Naive B cell (primary cell): ENCODE data around the gene UBQLN1. TPM values are rescaled to one million over a fixed set of nuclear protein-coding genes. Genes with fewer than 3 reads are reported as not detected.
A peak's percentile ranks its signal among the peaks of the same experiment; 100 is the strongest.

Experiments used
- ATAC-seq, 2 donors: fragments of 150-1000 bp; cut with Tn5 transposase; 2 replicates each; pipeline ENCODE4 v1.10.0; 2021; ENCODE audit warnings: low read depth in 2 of 2, mild to moderate bottlenecking in 2 of 2, moderate library complexity in 2 of 2
- DNase-seq: peaks from one replicate; pipeline ENCODE4 v3.0.0; 2022
- H3K27ac Mint-ChIP-seq, 6 donors: one replicate each; pipeline ENCODE4 v1.8.0; 2020 to 2022; ENCODE audit warnings: mild to moderate bottlenecking in 6 of 6, mixed read lengths in 6 of 6, moderate library complexity in 5 of 6, inconsistent platforms in 2 of 6
- H3K27me3 Mint-ChIP-seq, 3 donors: one replicate each; pipeline ENCODE4 v1.8.0; 2021 to 2022; ENCODE audit warnings: mixed read lengths in 3 of 3, mild to moderate bottlenecking in 1 of 3
- H3K36me3 Mint-ChIP-seq, 2 donors: one replicate each; pipeline ENCODE4 v1.8.0; 2020 to 2022; ENCODE audit warnings: mixed read lengths in 2 of 2, inconsistent platforms in 1 of 2, mild to moderate bottlenecking in 1 of 2
- H3K4me1 Mint-ChIP-seq, 3 donors: one replicate each; pipeline ENCODE4 v1.8.0; 2020 to 2022; ENCODE audit warnings: mixed read lengths in 3 of 3, inconsistent platforms in 1 of 3, mild to moderate bottlenecking in 1 of 3, moderate library complexity in 1 of 3
- H3K4me3 Mint-ChIP-seq, 8 donors: one replicate each; pipeline ENCODE4 v1.8.0; 2020 to 2022; ENCODE audit warnings: mild to moderate bottlenecking in 8 of 8, mixed read lengths in 8 of 8, moderate library complexity in 8 of 8, inconsistent platforms in 2 of 8
- H3K9me3 Mint-ChIP-seq, 7 donors: one replicate each; pipeline ENCODE4 v1.8.0; 2020 to 2022; ENCODE audit warnings: mixed read lengths in 7 of 7, mild to moderate bottlenecking in 5 of 7, inconsistent platforms in 2 of 7, moderate library complexity in 1 of 7
- polyA plus RNA-seq, 6 donors: library from polyadenylated mRNA; unstranded; fragments of 300-500 nt; fragmentation: Illumina TruSeq; gene quantifications; one replicate each; pipeline ENCODE4 v1.2.3, GENCODE V29; 2021; ENCODE audit warnings: low read depth in 6 of 6

The UBQLN1 gene
- polyA plus RNA-seq, 6 donors from 2014 or later = 63.4 to 82.8 (median 70.2) TPM

DNA sequence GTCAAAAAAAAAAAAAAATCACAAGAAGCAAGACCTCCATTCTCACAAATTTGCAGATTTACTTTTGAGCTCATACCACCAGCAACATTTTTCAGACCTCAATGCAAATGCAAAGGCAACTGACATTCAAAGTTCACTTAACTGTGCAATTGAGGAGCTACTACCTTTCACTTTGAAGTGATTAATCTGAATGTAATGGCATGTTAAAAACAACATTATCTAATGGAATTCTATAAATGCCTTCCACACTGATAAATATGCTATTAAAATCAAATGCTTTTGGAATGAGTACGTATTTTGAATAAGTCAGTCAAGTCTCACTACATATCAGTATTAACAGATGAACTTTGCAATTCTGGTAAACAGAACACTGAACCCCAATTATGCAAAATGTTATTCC is 32.3 kb downstream of the UBQLN1 start:
- peaks cover 0 to 4% (median 0%) of the 10 kb centered on the region in 3 donors for H3K4me1 Mint-ChIP-seq
- H3K4me3 Mint-ChIP-seq = no peak overlapping the region
- ATAC-seq (no peak), DNase-seq (no peak)
- H3K27me3 Mint-ChIP-seq = no peaks in the 10 kb centered on the region
- H3K9me3 Mint-ChIP-seq = no peaks in the 10 kb centered on the region
- H3K36me3 Mint-ChIP-seq = peaks cover 18 to 20% of the 10 kb centered on the region in 2 donors
- H3K27ac Mint-ChIP-seq = peak overlapping the region in 1 of 6 donors; percentile 81

DNA sequence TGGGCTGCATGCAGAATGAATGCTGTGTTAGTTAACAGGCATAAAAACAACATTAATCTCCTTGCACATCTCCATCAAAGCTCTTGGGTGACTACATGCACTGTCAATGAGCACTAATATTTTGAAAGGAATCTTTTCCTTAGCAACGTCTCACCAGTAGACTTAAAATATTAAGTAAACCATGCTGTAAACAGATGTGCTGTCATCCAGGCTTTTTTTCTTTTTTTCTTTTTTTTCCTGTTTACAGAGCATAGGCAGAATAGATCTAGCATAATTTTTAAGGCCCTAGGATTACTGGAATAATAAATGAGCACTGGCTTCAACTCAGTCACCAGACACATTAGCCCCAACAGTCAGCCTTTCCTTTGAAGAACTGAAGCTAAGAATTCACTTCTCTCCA is 36.3 kb downstream of the UBQLN1 start:
- ATAC-seq (no peak), DNase-seq (no peak)
- Mint-ChIP-seq H3K9me3 (no peaks in the 10 kb centered on the region), H3K27ac (no peak overlapping the region), H3K4me3 (no peak overlapping the region), H3K4me1 (peaks cover 5 to 11% (median 7%) of the 10 kb centered on the region in 3 donors), H3K36me3 (peaks cover 9 to 13% of the 10 kb centered on the region in 2 donors), H3K27me3 (no peaks in the 10 kb centered on the region)

DNA sequence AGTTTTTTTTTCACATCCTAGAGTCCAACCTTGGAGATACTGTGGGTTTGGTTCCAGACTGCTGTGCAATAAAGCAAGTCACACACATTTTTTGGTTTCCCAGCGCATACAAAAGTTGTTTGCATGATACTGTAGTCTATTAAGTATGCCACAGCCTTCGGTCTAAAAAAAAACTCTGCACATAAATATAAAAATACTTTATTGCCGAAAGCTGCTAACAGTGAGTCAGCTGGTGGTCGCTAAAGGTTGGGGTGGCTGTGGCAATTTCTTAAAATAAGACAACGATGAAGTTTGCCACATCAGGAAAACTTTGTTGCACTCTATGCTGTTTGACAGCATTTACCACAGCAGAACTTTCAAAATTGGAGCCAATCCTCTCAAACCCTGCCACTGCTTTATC is 37.4 kb downstream of the UBQLN1 start:
- Mint-ChIP-seq H3K4me3 (no peak overlapping the region), H3K36me3 (peaks cover 14 to 17% of the 10 kb centered on the region in 2 donors)
- no peak for ATAC-seq

DNA sequence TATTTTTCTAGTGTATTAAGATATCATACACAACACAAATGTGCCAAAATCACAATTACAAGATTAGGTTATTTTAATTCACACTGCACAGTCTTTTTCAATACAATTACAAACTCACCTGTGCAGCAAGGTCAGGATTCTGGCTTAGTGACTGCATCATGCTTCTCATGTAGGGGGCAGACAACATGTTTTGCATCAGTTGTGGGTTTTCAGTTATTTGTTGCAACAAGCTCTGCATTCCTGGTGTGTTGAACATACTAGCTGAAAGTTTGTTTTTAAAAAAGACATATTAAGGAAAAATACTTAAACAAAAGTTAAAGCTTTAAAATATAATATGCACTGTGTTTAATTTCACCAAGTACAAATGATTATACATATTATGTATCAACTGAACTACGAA is 38.7 kb downstream of the UBQLN1 start:
- Mint-ChIP-seq H3K4me3 (no peak overlapping the region), H3K27me3 (no peaks in the 10 kb centered on the region), H3K4me1 (peaks cover 18 to 26% (median 21%) of the 10 kb centered on the region in 3 donors), H3K36me3 (peaks cover 17 to 21% of the 10 kb centered on the region in 2 donors), H3K27ac (no peak overlapping the region), H3K9me3 (no peaks in the 10 kb centered on the region)
- DNase-seq = no peak
- ATAC-seq = no peak

More for the DNA sequence above, 37.4 kb downstream of the UBQLN1 start:
- no peak for DNase-seq
- Mint-ChIP-seq H3K27me3 (no peaks in the 10 kb centered on the region), H3K9me3 (no peaks in the 10 kb centered on the region), H3K4me1 (peaks cover 15 to 21% (median 18%) of the 10 kb centered on the region in 3 donors), H3K27ac (no peak overlapping the region)

DNA sequence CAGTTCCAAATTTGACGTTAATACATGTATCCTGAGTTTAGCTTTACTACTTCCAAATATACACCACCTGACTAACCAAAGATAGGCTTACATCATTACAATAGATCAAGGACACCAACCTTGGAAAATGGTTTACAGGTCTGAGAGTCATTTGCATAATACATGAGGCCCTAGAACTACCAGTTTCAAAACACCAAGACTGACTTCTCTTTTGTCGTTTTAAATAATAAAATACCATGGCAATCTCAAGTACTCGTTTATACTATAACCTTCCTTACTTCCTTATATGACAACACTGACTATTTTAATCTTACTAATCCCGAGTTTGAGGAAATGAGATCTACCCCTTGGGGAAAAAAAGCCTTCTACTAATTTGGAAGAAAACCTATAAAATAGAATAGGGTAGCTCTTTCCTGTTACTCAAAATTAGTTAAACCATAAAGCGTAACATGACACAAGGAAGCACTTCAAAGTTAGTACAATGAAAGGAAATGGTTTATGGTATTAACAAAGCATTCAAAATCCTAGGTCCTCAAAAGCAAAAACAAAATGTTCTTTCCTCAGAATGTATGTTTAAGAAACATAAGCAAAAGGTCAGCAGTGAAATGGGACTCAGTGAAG is 42.1 kb downstream of the UBQLN1 start:
- ATAC-seq = peak; percentile 68 to 82
- DNase-seq = no peak
- peak overlapping the region in 2 of 8 donors; percentile 13 to 37 for H3K4me3 Mint-ChIP-seq

DNA sequence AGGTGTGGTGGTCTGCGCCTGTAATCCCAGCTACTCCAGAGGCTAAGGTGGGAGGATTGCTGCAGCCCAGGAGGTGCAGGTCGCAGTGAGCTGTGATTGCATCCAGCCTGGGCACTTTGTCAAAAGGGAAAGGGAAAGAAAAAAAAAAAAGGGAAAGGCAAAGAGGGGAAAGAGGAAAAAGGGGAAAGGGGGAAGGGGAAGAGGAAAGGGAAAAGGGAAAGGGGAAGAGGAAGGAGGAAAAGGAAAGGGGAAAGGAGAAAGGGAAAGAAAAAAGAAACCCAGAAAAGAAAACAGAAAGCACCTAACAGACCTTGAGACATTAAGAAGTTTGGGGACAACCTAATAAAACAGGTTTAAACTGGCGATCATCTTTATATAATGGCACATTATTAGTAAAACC is 44.8 kb downstream of the UBQLN1 start:
- no peaks in the 10 kb centered on the region for H3K27me3 Mint-ChIP-seq
- H3K9me3 Mint-ChIP-seq = no peaks in the 10 kb centered on the region
- ATAC-seq = no peak
- peaks cover 18 to 22% (median 21%) of the 10 kb centered on the region in 3 donors for H3K4me1 Mint-ChIP-seq
- no peak for DNase-seq
- H3K36me3 Mint-ChIP-seq = peaks cover 7 to 28% of the 10 kb centered on the region in 2 donors
- no peak overlapping the region for H3K4me3 Mint-ChIP-seq
- peak overlapping the region in 2 of 6 donors; percentile 38 to 80 for H3K27ac Mint-ChIP-seq

More for the DNA sequence above, 42.1 kb downstream of the UBQLN1 start:
- H3K9me3 Mint-ChIP-seq = no peaks in the 10 kb centered on the region
- peak overlapping the region in 5 of 6 donors; percentile 50 to 95 (median 82) for H3K27ac Mint-ChIP-seq
- peaks cover 18 to 22% (median 21%) of the 10 kb centered on the region in 3 donors for H3K4me1 Mint-ChIP-seq
- no peaks in the 10 kb centered on the region for H3K27me3 Mint-ChIP-seq
- H3K36me3 Mint-ChIP-seq = peaks cover 7 to 28% of the 10 kb centered on the region in 2 donors

DNA sequence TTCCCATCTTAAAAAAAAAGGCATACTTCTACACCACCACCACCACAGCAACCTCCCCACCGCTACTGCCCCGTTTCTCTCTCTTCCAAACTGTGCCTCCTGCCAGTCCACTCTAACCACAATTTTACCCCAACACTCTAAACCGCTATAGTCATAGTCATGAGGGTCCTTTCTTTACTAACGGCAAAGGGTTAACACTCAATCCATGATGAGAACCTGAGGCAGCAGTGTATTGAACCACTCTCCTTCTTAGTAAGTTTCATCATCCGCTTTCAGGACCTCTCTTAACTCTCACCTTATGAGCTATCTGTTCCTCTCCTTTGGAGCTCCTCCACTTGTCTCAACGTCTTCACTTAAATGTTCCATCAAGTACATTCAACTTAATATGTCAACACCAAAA is 50.8 kb downstream of the UBQLN1 start:
- Mint-ChIP-seq H3K4me3 (no peak overlapping the region), H3K4me1 (no peaks in the 10 kb centered on the region), H3K36me3 (peaks cover 9 to 39% of the 10 kb centered on the region in 2 donors), H3K9me3 (no peaks in the 10 kb centered on the region), H3K27ac (no peak overlapping the region), H3K27me3 (no peaks in the 10 kb centered on the region)
- no peak for DNase-seq
- ATAC-seq = no peak

DNA sequence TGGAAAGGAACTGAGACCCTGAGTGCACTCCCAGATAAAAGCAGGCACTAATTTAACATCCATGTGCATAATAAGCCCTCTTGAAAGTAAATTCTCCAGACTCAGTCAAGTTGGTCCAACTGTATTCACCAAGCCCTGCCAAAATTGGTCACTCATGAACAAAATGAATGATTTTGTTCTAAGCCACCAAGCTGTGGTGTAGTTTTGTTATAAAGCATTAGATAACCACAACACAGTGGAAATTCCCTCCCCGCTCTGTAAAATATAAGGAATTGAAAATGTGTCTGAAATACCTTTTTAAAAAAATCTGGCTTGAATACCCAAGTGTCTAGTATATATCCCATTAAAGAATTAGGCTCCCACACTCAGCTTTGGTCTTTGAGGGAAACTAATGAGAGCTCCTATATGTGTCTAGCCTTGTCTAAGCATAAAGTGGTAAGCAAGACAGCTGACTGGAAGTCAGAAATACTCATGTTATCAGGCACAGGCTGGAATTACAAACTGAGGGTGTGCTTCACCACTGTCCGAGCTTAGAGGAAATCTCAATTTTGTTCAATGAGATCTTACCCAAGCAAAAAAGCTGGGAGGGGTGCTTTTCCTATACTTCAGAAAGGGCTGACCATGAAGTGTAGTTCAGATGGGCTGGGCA is 51.6 kb downstream of the UBQLN1 start:
- no peaks in the 10 kb centered on the region for H3K4me1 Mint-ChIP-seq
- ATAC-seq (no peak), DNase-seq (no peak)
- H3K27me3 Mint-ChIP-seq = no peaks in the 10 kb centered on the region
- H3K9me3 Mint-ChIP-seq = no peaks in the 10 kb centered on the region
- no peak overlapping the region for H3K4me3 Mint-ChIP-seq
- H3K27ac Mint-ChIP-seq = peak overlapping the region in 2 of 6 donors; percentile 44 to 55
- peaks cover 9 to 36% of the 10 kb centered on the region in 2 donors for H3K36me3 Mint-ChIP-seq

DNA sequence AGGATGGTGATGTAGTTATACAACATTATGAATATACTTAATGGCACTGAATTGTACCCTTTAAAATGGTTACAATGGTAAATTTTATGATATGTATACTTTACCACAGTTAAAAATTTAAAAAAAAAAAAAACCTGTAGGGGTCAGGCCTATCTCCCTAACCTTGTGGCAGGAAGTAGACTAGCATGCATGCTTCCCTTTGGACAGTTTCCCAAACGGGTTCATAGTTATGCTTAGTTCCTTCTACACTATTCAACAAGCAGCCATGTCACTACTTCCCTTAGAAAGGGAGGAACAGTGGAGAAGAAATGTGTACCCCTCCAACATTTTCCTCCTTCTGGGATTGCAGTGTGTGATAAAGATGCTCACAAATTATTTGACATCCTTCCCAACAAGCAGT is 52.3 kb downstream of the UBQLN1 start:
- no peaks in the 10 kb centered on the region for H3K4me1 Mint-ChIP-seq
- ATAC-seq (no peak), DNase-seq (no peak)
- H3K9me3 Mint-ChIP-seq = no peaks in the 10 kb centered on the region
- H3K27me3 Mint-ChIP-seq = no peaks in the 10 kb centered on the region
- peak overlapping the region in 1 of 6 donors; percentile 55 for H3K27ac Mint-ChIP-seq
- peaks cover 9 to 34% of the 10 kb centered on the region in 2 donors for H3K36me3 Mint-ChIP-seq
- H3K4me3 Mint-ChIP-seq = no peak overlapping the region

DNA sequence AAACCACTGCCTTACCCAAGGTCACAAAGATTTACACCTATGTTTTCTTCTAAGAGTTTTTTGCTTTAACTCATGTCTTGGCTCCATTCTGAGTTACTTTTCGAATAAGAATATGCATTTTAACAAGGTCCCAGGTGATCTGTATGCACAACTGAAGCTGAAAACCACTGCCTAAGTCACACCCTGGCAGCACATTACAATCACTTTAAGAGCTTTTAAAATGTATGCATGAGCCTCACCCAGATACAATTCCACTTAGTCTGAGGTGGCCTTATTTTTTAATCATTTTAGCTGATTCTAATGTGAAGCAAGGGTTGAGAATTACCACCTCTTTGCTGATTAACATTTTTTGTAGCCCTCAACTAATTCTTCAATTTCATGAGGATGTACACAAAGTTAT is 55.3 kb downstream of the UBQLN1 start:
- Mint-ChIP-seq H3K9me3 (no peaks in the 10 kb centered on the region), H3K4me1 (peaks cover 7 to 16% (median 9%) of the 10 kb centered on the region in 3 donors), H3K4me3 (no peak overlapping the region), H3K36me3 (peaks cover 9 to 34% of the 10 kb centered on the region in 2 donors), H3K27ac (peak overlapping the region in 1 of 6 donors; percentile 1), H3K27me3 (no peaks in the 10 kb centered on the region)
- DNase-seq = no peak
- no peak for ATAC-seq

DNA sequence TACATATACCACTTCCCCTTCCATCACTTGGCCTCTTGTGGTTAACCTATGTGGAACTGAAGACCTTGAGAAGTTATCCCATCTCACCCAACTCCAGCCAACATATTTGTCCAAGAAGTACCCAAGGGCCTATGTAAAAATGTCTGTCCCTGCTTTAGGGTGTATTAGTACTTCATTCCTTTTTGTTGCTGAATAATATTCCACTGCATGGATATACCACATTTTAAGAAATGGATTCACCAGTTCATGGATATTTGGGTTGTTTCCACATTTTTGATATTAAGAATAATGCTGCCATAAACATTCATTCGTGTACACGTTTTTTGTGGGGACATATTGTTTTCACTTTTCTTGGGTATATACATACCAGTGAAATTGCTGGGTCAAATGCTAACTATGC is 56.2 kb downstream of the UBQLN1 start:
- peaks cover 9 to 34% of the 10 kb centered on the region in 2 donors for H3K36me3 Mint-ChIP-seq
- H3K4me3 Mint-ChIP-seq = no peak overlapping the region
- H3K9me3 Mint-ChIP-seq = no peaks in the 10 kb centered on the region
- peaks cover 8 to 16% (median 9%) of the 10 kb centered on the region in 3 donors for H3K4me1 Mint-ChIP-seq
- DNase-seq (no peak), ATAC-seq (no peak)
- no peaks in the 10 kb centered on the region for H3K27me3 Mint-ChIP-seq
- no peak overlapping the region for H3K27ac Mint-ChIP-seq

DNA sequence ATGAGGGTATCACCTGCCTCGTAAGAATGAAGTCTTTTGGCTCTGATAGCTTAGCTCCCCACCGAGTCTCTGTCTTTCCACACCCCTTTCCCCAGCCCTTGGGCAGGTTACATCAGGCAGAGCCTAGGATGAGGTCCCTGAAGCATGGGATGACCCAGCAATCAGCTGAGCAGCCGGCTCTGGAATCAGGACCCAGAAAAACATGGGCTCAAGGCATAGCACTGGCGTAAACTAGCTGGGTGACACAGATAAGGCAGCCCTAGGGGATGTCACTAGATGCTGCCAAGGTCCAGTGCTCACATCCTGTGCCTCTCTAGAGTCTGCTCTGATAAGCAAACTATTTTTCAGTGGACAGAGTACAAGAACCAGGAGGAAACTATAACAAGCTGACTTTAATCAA is 58.2 kb downstream of the UBQLN1 start:
- Mint-ChIP-seq H3K4me3 (no peak overlapping the region), H3K36me3 (peaks cover 9 to 21% of the 10 kb centered on the region in 2 donors), H3K4me1 (peaks cover 8 to 16% (median 14%) of the 10 kb centered on the region in 3 donors), H3K27me3 (no peaks in the 10 kb centered on the region), H3K9me3 (no peaks in the 10 kb centered on the region), H3K27ac (peak overlapping the region in 1 of 6 donors; percentile 32)
- no peak for DNase-seq
- no peak for ATAC-seq

DNA sequence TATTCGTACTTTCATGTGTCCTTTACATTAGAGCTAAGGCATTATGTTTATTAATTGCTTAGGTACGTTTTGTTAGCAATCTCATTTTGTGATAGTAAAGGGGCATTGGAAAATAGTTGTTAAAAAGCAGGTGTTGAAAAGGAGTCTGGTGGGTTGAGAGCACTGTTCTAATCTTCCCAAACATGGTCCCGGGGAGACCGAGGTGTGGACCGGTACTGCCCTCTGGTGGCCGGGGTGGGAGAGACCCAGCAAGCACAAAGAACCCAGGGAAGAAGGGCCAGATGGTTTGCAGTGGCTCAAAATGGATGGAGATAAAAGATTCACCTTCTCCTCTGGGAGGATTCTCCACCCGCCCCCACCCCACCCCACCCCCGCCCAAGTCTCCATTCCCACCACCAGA is 58.7 kb downstream of the UBQLN1 start:
- H3K27me3 Mint-ChIP-seq = no peaks in the 10 kb centered on the region
- ATAC-seq (peak; percentile 79 to 85), DNase-seq (peak; percentile 60)
- H3K27ac Mint-ChIP-seq = peak overlapping the region in 2 of 6 donors; percentile 39 to 69
- H3K4me3 Mint-ChIP-seq = peak overlapping the region in 1 of 8 donors; percentile 25
- no peaks in the 10 kb centered on the region for H3K9me3 Mint-ChIP-seq
- H3K36me3 Mint-ChIP-seq = peaks cover 9 to 19% of the 10 kb centered on the region in 2 donors
- peaks cover 8 to 16% (median 14%) of the 10 kb centered on the region in 3 donors for H3K4me1 Mint-ChIP-seq
